ENCODE data around the gene LTO1.
A peak's percentile ranks its signal among the peaks of the same experiment; 100 is the strongest.

LTO1 gene

DNA sequence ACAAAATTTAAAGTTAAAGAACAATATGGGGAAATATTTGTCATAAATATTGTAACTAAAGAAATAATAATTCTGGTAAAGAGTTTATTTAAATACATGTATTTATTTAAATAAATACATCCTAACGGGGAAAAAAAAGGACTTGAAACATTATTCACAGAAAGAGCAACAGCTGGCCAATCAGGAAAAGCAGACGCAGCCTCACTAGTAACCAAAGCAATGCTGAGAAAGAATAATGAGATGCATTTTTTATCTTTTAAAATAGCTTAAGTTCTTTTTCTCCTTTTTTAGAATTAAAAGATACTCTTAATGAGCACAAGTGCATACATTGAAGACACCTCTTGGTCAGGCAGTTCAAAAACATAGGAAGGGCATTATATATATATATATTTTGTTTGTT, 2.6 kb upstream of the LTO1 start:
- Histone ChIP-seq H4K20me1 (peaks cover 2 to 24% (median 22%) of the 10 kb centered on the region in 11 experiments; a peak in 18 of 22 replicates), H3K36me3 (peaks cover 5 to 9% (median 6%) of the 10 kb centered on the region in 11 experiments; a peak in 21 of 22 replicates), H3K4me1 (peaks cover 16 to 25% (median 22%) of the 10 kb centered on the region in 10 experiments), H3K27me3 (peaks cover 0 to 4% (median 0%) of the 10 kb centered on the region in 11 experiments; a peak in 1 of 22 replicates), H3K4me3 (no peak overlapping the region), H3K9ac (no peak overlapping the region), H3K9me3 (replicated peaks in 1 of 11) (no peaks in the 10 kb centered on the region), H3K27ac (no peak overlapping the region), H3K4me2 (no peak overlapping the region)
- TF ChIP-seq Cebpa-rat (IDR thresholded peaks at IDR 0.05): no peak

DNA sequence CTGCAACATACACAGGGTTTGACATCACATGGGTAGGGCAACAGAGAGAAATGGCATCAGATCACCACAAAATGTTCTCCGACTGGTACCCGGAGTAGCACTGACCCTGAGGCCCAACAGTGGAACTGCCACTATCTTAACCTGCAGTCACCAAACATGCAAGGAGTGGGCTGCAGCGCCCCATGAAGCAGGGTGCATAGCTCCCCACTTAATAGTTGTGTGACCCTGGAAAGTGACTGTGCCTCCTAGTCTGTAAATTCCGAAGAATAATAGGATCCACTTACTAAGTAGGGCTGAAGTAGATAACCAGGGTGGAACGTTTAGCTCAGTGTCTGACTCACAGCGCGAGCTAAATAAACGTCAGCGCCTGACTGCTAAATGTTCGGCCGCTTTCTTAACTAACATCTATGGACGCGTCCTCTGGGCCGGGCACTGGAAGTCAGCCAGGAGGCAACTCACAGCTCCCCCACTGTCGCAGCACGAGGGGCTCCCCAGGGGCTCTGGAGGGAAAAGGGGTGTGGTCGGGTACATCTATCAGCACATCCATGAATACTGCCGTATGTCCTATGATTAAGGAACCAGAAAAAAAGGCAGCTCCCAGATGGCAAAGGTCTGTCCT, 777 bp downstream of the LTO1 start:
- TF ChIP-seq Cebpa-rat (IDR thresholded peaks at IDR 0.05): no peak
- peak overlapping the region; percentile 74 to 99 (median 88) for H3K4me3 ChIP-seq
- peaks cover 21 to 57% (median 54%) of the 10 kb centered on the region in 11 experiments; a peak in 21 of 22 replicates for H4K20me1 ChIP-seq
- peak overlapping the region; percentile 87 to 96 (median 94) for H3K9ac ChIP-seq
- peak overlapping the region; percentile 94 to 100 (median 97) for H3K4me2 ChIP-seq
- H3K27ac ChIP-seq: peak overlapping the region; percentile 75 to 96 (median 91)
- H3K36me3 ChIP-seq: peaks cover 34 to 41% (median 38%) of the 10 kb centered on the region in 11 experiments
- no peaks in the 10 kb centered on the region for H3K27me3 ChIP-seq
- peaks cover 19 to 50% (median 39%) of the 10 kb centered on the region in 10 experiments for H3K4me1 ChIP-seq
- no peaks in the 10 kb centered on the region for H3K9me3 ChIP-seq (replicated peaks in 1 of 11)

DNA sequence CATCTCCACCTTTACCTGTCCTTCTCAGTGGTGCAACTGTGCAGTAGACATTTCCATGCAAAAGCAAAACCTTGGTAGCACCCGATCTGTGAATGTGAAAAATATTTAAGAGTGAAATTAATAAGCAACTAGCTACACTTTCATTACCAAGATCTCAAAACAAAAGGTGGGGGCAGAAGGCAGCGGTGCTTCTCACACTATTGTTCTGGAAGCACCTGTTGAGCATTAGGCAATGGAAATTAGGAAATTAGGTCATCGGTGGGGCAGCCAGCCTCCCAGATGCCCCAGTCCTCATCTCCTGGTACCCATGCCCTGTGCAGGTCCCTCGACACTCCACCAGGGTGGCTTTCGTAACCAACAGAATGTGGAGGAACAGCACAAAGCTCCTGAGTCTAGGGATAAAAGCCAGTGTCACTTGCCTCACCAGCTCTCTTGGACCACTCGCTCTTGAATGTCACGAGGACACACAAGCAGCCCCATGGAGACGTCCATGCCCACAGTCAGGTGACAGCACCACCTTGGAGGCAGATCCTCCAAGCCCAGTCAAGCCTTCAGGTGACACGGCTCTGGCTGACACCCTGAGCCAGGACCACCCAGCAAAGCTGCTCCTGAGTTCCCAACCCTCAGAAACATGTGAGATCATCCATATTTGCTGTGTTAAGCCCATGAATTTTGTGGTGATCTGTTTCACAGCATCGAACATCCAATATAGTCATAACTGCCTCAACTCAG, 3.3 kb downstream of the LTO1 start:
- H3K4me1 ChIP-seq: peaks cover 19 to 69% (median 57%) of the 10 kb centered on the region in 10 experiments
- no peak overlapping the region for H3K4me3 ChIP-seq
- peaks cover 28 to 81% (median 73%) of the 10 kb centered on the region in 11 experiments; a peak in 21 of 22 replicates for H4K20me1 ChIP-seq
- no peaks in the 10 kb centered on the region for H3K27me3 ChIP-seq
- H3K36me3 ChIP-seq: peaks cover 48 to 63% (median 60%) of the 10 kb centered on the region in 11 experiments
- H3K9ac ChIP-seq: peak overlapping the region in 3 of 11 experiments; percentile 3 to 45 (median 39); a peak in 3 of 22 replicates
- peak overlapping the region in 3 of 11 experiments; percentile 21 to 36 (median 26); a peak in 4 of 22 replicates for H3K27ac ChIP-seq
- no peaks in the 10 kb centered on the region for H3K9me3 ChIP-seq (replicated peaks in 1 of 11)
- no peak for TF ChIP-seq Cebpa-rat (IDR thresholded peaks at IDR 0.05)
- H3K4me2 ChIP-seq: peak overlapping the region in 4 of 11 experiments; percentile 7 to 13 (median 12); a peak in 4 of 22 replicates

DNA sequence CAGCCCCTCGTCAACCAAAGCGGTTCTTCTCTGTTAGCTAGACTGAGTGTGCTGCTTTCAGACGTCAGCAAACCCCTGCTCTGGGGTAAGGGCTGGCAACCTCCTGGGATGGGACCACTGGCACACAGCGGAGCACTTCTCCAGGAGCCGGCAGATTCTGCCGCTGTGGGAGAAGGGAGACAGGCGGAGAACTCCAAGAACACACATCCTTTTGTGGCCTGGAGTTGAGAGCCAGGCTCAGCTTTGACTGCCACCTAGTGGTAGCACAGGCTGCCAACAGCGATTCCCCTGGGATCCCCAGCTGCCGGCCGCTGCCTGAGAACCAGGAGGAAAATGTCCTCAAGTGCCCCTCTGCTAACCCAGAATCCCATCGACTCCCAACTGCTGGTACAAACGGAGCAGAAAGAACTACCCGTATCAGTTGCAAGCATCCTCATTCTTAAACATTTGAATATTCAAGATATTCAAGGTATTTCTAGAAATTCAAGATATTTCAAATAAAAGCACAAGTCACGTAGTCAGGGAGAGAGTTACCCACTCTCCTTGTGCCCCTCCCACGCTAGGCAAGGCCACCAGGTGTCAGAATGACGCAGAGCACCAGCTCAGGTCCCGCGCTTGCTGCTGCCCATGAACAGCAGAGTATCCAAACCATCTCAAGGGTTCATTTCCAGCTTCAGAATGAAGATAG, 4.9 kb downstream of the LTO1 start:
- no peak for TF ChIP-seq Cebpa-rat (IDR thresholded peaks at IDR 0.05)
- Histone ChIP-seq H3K27ac (no peak overlapping the region), H3K36me3 (peaks cover 48 to 79% (median 72%) of the 10 kb centered on the region in 11 experiments), H3K4me1 (peaks cover 18 to 64% (median 55%) of the 10 kb centered on the region in 10 experiments), H4K20me1 (peaks cover 28 to 97% (median 85%) of the 10 kb centered on the region in 11 experiments; a peak in 21 of 22 replicates), H3K9ac (peak overlapping the region in 3 of 11 experiments; percentile 3 to 43 (median 26); a peak in 2 of 22 replicates), H3K27me3 (no peaks in the 10 kb centered on the region), H3K4me2 (peak overlapping the region in 4 of 11 experiments; percentile 2 to 28 (median 20); a peak in 4 of 22 replicates), H3K9me3 (replicated peaks in 1 of 11) (no peaks in the 10 kb centered on the region), H3K4me3 (no peak overlapping the region)

DNA sequence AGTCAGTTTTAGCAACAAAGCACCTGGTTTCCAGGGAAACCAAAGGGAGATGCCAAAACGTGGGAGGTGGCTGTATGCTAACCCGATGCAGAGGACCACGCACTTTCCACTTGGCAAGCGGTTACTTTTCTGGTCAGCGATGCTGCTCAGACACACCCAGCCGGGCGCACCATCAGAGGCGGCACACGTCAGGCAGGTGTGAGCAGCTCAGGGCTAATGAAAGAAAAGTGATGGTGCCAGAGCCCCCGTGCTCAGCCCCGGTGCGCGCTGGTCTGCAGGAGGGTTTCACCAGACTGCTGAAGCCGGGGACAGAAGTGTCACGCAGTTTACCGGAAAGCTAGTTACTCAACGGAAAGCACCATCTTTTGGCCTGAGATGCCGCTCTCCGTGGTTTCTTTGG, 5.7 kb downstream of the LTO1 start:
- Histone ChIP-seq H3K36me3 (peaks cover 48 to 84% (median 78%) of the 10 kb centered on the region in 11 experiments), H4K20me1 (peaks cover 32 to 100% (median 88%) of the 10 kb centered on the region in 11 experiments; a peak in 21 of 22 replicates), H3K4me3 (no peak overlapping the region), H3K4me1 (peaks cover 18 to 70% (median 63%) of the 10 kb centered on the region in 10 experiments), H3K9me3 (replicated peaks in 1 of 11) (no peaks in the 10 kb centered on the region), H3K27me3 (no peaks in the 10 kb centered on the region), H3K27ac (no peak overlapping the region), H3K9ac (0 out of 22 replicates have a peak overlapping the region, but pooled peaks of 2 of the 11 experiments have one; percentile 3 to 43), H3K4me2 (0 out of 22 replicates have a peak overlapping the region, but pooled peaks of 1 of the 11 experiments have one; percentile 62)
- no peak for TF ChIP-seq Cebpa-rat (IDR thresholded peaks at IDR 0.05)

DNA sequence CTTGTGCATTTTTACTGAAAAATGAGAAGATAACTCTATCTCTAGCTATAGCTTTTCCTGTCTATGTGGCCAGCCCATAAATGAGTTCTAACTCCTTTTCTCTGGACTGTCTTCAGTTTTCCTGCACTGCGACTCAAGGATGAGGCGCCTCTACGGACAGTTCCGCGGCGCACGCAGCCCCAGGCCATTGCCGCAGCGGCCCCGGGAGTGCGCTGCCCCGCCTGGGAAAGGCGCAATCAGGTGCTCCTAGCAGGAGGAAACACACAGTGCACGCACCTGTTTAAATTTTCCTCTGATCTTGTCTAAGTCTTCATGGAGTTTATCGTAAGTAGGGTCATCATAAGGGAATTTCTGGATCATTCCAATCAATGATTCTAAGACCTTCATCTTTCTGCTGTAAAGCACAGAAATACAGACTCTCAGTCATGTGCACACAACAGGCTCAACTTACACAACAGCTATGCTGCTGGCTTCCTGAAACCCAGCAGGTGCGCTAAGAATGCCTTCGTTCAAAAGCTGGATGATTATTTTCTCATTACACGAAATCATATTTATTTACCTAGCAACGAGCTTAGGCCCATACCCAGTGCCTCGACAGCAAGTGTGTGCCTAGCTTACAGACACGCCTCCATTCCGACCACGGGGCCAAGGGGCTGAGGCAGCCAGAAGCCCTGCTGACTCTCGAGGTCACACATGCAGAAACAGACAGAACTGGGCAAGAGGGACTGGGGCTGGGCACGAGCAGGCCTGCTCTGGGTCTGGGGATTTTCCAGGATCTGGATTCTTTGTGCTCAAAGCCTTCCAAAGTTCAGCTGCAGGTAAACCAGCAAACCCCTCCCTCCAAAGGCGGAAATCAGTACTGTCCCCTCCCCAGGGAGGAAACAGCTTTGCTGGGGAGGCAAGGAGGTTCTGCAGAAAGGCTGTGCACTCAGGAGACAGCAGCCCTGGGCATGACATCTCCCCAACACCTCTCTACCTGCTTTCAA, 7.2 kb downstream of the LTO1 start:
- TF ChIP-seq Cebpa-rat (IDR thresholded peaks at IDR 0.05): no peak

DNA sequence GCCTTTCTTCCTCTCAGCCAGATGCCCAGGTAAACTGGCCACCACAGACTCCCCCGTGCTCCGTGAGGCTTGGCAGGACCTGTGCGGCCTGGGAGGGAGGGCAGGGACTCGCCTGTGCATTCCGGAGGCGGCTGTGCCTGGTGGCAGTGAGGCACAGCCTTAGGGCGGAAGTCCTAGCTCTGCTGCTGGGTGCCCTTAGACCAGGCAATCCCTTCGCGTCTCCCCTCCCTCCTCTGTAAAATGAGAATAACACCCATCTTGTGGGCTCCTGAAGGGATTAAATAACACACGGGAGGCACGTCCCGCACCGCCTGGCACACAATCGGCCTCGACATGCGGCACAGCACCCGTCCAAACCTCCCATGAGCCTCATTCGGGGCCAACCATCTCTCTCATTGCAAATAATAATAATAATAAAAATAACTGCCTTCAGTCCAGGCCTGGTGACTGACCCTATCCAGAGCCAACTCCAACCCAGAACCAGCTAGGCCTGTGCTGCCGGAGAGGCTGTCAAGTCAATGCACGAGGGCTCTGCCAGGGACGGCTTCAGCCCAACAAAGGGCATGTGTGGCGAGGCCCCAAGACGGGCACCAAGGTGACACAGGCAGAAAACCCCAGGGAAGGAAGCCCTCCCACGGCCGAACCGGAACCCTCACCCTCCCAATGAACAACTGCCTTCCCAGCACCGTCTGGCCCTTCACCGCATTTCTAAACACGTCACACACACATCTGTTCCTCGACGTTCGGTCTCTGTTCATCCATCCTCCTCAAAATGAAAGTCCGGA, 8.2 kb downstream of the LTO1 start:
- no peak overlapping the region for H3K4me2 ChIP-seq
- no peak for TF ChIP-seq Cebpa-rat (IDR thresholded peaks at IDR 0.05)
- no peak overlapping the region for H3K9ac ChIP-seq
- peaks cover 41 to 86% (median 70%) of the 10 kb centered on the region in 11 experiments for H3K36me3 ChIP-seq
- H3K9me3 ChIP-seq (replicated peaks in 1 of 11): no peaks in the 10 kb centered on the region
- peaks cover 39 to 100% (median 90%) of the 10 kb centered on the region in 11 experiments; a peak in 21 of 22 replicates for H4K20me1 ChIP-seq
- no peaks in the 10 kb centered on the region for H3K27me3 ChIP-seq
- H3K27ac ChIP-seq: no peak overlapping the region
- H3K4me1 ChIP-seq: peaks cover 10 to 77% (median 65%) of the 10 kb centered on the region in 10 experiments
- no peak overlapping the region for H3K4me3 ChIP-seq

More for the DNA sequence above, 7.2 kb downstream of the LTO1 start:
- H4K20me1 ChIP-seq: peaks cover 31 to 100% (median 88%) of the 10 kb centered on the region in 11 experiments; a peak in 21 of 22 replicates
- H3K27ac ChIP-seq: peak overlapping the region in 1 of 11 experiments; percentile 25; a peak in 1 of 22 replicates
- no peak overlapping the region for H3K4me3 ChIP-seq
- no peaks in the 10 kb centered on the region for H3K27me3 ChIP-seq
- H3K36me3 ChIP-seq: peaks cover 50 to 95% (median 79%) of the 10 kb centered on the region in 11 experiments
- peak overlapping the region in 6 of 11 experiments; percentile 9 to 51 (median 32); a peak in 4 of 22 replicates for H3K9ac ChIP-seq
- H3K4me2 ChIP-seq: peak overlapping the region in 7 of 11 experiments; percentile 27 to 75 (median 57); a peak in 13 of 22 replicates
- H3K4me1 ChIP-seq: peaks cover 2 to 71% (median 62%) of the 10 kb centered on the region in 10 experiments; a peak in 17 of 20 replicates
- no peaks in the 10 kb centered on the region for H3K9me3 ChIP-seq (replicated peaks in 1 of 11)

Data from BLaER1 treated with 17β-estradiol and CSF1 and Interleukin-3, amounts not matched to agents 10 nM and 100 nM (cell line).